ENCODE data around the gene HTR3B.

HTR3B gene

GRCh38 chr11:113865873-113866272, 38.7 kb upstream of the HTR3B start:
- TF ChIP-seq CTCF (IDR thresholded peaks at IDR 0.05; ENCODE audit: borderline replicate concordance, insufficient read depth, low read depth, low read length): no peak
- H3K4me3 ChIP-seq (ENCODE audit: low read depth, low read length): no peak overlapping the region

GRCh38 chr11:113867843-113868503, 36.6 kb upstream of the HTR3B start:
- H3K4me3 ChIP-seq (ENCODE audit: low read depth, low read length): no peak overlapping the region
- TF ChIP-seq CTCF (IDR thresholded peaks at IDR 0.05; ENCODE audit: borderline replicate concordance, insufficient read depth, low read depth, low read length): no peak

DNA sequence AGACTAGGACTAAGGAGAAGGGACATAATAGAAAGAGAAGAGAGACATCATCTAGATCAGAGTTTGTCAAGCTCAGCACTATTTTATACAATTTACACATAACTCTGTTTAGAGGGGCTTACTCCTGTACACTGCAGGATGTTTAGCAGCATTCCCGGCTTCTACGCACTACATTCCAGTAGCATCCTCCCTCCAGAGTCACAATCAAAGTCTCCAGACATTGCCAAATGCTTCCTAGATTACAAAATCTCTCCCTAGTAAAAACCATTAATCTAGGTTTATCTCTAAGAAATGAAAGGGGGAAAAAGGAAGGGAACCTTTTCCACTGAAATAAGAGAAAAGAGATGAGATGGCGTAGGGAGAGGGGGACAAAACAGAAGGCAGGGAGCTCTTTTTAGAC, 33.3 kb upstream of the HTR3B start:
- no peak overlapping the region for H3K4me3 ChIP-seq (ENCODE audit: low read depth, low read length)
- TF ChIP-seq CTCF (IDR thresholded peaks at IDR 0.05; ENCODE audit: borderline replicate concordance, insufficient read depth, low read depth, low read length): no peak

DNA sequence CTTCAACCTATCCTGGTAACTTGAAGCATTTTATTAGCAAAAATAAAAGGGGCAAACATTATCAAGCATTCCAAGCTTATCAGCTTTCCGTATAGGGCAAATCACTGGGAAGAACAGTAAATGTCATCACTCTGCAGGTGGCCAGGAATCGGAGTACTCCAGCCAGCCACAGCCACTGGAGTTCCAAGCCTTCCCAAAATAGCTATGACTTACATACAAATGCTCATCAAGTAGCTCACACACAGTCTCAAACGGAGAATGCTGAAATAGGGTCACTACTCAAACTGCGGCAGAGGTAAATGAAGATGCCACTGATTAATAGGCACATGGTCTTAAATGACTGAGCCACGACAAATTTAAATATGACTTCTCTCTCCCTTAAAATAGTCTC, 31.4 kb upstream of the HTR3B start:
- TF ChIP-seq CTCF (IDR thresholded peaks at IDR 0.05; ENCODE audit: borderline replicate concordance, insufficient read depth, low read depth, low read length): no peak
- no peak overlapping the region for H3K4me3 ChIP-seq (ENCODE audit: low read depth, low read length)

DNA sequence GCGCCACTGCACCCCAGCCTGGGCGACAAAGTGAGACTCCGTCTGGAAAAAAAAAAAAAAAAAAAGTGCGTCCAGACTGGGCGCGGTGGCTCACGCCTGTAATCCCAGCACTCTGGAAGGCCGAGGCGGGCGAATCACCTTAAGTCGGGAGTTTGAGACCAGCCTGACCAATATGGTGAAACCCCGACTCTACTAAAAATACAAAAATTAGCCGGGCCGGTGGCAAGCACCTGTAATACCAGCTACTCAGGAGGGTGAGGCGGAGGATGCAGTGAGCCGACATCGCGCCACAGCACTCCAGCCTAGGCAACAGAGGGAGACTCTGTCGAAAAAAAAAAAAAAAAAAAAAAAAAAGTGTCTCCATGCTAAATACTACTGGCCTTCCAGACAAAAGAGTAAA, 30.5 kb upstream of the HTR3B start:
- TF ChIP-seq CTCF (IDR thresholded peaks at IDR 0.05; ENCODE audit: borderline replicate concordance, insufficient read depth, low read depth, low read length): no peak
- no peak overlapping the region for H3K4me3 ChIP-seq (ENCODE audit: low read depth, low read length)

- H3K4me3 ChIP-seq (ENCODE audit: low read depth, low read length): peak overlapping the region; percentile 74
- TF ChIP-seq CTCF (IDR thresholded peaks at IDR 0.05; ENCODE audit: borderline replicate concordance, insufficient read depth, low read depth, low read length): no peak
These were observed 29.9 kb upstream of the HTR3B start for GRCh38 chr11:113874581-113875233.
